NCI-H2081 (cell line): ENCODE results near the gene NNAT.
"Not testable (repeated sequence)": the region's sequence is repeated elsewhere in the genome, so short reads cannot be mapped to it uniquely, and the experiment has no call there.

Source experiments
- DNase-seq, 2 experiments: peaks; one replicate each; lab custom pipeline; 2025; lab: John Stamatoyannopoulos, UW

NNAT gene

GRCh38 chr20:37540001-37540400 is 19.0 kb downstream of the NNAT start:
- DNase-seq: no peak

- not testable (repeated sequence) for DNase-seq
Observed at GRCh38 chr20:37540838-37541237, 19.8 kb downstream of the NNAT start.

GRCh38 chr20:37541326-37541725 is 20.3 kb downstream of the NNAT start:
- no peak for DNase-seq

GRCh38 chr20:37542281-37542680 is 21.2 kb downstream of the NNAT start:
- no peak for DNase-seq

- DNase-seq: no peak
Observed at GRCh38 chr20:37543828-37544227, 22.8 kb downstream of the NNAT start.

GRCh38 chr20:37544386-37544785 is 23.3 kb downstream of the NNAT start:
- DNase-seq: no peak

- DNase-seq: no peak
Observed at GRCh38 chr20:37545516-37545915, 24.5 kb downstream of the NNAT start.

- no peak for DNase-seq
Observed at GRCh38 chr20:37547912-37548311, 26.9 kb downstream of the NNAT start.

GRCh38 chr20:37550101-37550920 is 29.3 kb downstream of the NNAT start:
- not testable (repeated sequence) for DNase-seq

GRCh38 chr20:37551660-37552059 is 30.6 kb downstream of the NNAT start:
- not testable (repeated sequence) for DNase-seq

- DNase-seq: no peak
Observed at GRCh38 chr20:37552415-37552814, 31.4 kb downstream of the NNAT start.

GRCh38 chr20:37554721-37555298 is 33.8 kb downstream of the NNAT start:
- DNase-seq: not testable (repeated sequence)

GRCh38 chr20:37556538-37556937 is 35.5 kb downstream of the NNAT start:
- no peak for DNase-seq

GRCh38 chr20:37558306-37558705 is 37.3 kb downstream of the NNAT start:
- no peak for DNase-seq

- DNase-seq: no peak
Observed at GRCh38 chr20:37558779-37559178, 37.7 kb downstream of the NNAT start.

- DNase-seq: no peak
Observed at GRCh38 chr20:37559312-37560027, 38.4 kb downstream of the NNAT start.

- no peak for DNase-seq
Observed at GRCh38 chr20:37560629-37561028, 39.6 kb downstream of the NNAT start.

- no peak for DNase-seq
Observed at GRCh38 chr20:37562695-37563480, 41.8 kb downstream of the NNAT start.

- no peak for DNase-seq
Observed at GRCh38 chr20:37564016-37564387, 43.0 kb downstream of the NNAT start.

GRCh38 chr20:37564388-37565133 is 43.5 kb downstream of the NNAT start:
- DNase-seq: peak; percentile 30 to 45

GRCh38 chr20:37565134-37565811 is 44.2 kb downstream of the NNAT start:
- no peak for DNase-seq
